Colon (tissue), 2 donors: Measurements from ENCODE around the gene GPBP1L1.

Source experiments
- FAIRE-seq: peaks from 2 replicates; lab custom pipeline; 2012; peaks lifted over from hg19 to GRCh38; lab: Jason Lieb, UNC
- donor health status: control.
- donor health status: control.

The GPBP1L1 gene

GRCh38 chr1:45589861-45590260, 96.5 kb downstream of the GPBP1L1 start:
- FAIRE-seq, result no peak

DNA sequence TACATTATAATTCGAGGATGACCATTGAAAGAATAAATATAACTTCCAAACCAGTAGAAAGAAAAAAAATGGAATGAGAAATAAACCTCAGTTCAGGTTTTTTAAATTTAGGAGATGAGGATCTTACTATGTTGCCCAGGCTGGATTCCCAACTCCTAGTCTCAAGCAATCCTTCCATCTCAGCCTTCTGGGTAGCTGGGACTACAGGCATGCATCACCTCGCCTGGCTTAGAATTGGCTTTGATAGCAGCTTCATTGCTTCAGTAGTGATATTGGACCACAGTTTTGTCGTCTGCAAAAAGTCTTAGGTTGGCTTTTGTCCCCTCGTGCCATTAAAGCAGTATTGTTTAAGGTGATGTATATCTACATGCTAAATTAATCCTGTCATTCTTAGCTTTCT, 99.6 kb downstream of the GPBP1L1 start:
- no peak for FAIRE-seq

DNA sequence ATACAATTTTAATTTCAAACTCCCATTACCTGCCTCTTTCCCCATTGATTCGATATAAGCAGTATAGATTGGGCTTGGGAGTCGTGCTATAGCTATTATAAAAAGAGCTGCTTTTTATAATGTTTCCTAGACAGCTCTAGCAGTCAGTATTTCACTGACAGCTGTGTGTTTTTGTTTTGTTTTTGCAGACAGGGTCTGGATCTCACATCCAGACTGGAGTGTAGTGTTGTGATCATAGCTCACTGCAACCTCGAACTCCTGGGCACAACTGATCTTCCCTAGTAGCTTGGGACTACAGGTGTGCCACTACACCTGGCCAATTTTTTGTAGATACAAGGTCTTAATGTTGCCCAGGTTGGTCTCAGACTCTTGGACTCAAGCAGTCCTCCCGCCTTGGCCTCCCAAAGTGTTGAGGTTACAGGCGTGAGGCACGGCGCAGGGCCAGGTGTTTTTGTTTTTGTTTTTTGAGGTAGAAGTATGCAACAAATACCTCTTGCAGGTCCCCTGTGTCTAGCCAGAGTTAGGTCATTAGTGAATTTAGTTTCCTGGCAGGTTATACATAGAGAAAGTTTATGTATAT, 100.7 kb downstream of the GPBP1L1 start:
- no peak for FAIRE-seq

GRCh38 chr1:45585110-45585426, 101.3 kb downstream of the GPBP1L1 start:
- FAIRE-seq, result no peak

- FAIRE-seq, result no peak
Observed at GRCh38 chr1:45584351-45585109, 101.8 kb downstream of the GPBP1L1 start.

DNA sequence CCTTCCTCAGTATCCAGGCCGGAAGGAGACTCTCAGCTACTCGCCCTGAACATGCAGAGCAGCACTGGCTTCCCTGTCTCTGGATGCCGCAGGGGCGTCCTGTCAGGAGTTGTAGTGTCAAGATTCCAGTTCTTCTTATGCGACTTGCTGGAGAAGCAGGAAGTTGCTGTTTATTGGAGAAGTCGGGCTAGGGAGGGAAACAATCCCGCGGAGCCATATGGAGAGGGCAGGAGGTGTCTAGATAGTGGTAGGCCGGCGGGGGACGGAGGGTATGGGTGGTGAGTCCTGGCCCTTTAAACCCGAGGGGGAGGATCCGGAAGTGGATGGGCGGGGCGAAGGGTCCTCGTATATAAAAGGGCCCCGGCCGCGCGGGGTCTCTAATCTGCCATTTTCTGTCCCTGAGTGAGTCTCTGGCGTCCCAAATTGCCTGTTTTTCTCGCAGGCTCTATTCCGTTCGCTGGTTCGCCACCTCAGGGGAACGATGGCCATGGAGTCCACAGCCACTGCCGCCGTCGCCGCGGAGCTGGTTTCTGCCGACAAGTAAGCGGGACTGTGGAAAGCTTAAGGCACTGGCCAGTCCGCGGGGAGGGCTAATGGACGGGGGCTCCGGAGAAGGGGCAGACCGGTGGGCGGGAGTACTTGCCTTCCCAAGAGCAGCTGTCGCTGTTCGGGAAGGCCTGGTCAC, 102.5 kb downstream of the GPBP1L1 start, which contains the start of gene NASP:
NASP (plus strand) TSS at position 376 of the 685 bp plus-strand sequence; CDS start at position 482, 106 bp downstream.
- no peak for FAIRE-seq

DNA sequence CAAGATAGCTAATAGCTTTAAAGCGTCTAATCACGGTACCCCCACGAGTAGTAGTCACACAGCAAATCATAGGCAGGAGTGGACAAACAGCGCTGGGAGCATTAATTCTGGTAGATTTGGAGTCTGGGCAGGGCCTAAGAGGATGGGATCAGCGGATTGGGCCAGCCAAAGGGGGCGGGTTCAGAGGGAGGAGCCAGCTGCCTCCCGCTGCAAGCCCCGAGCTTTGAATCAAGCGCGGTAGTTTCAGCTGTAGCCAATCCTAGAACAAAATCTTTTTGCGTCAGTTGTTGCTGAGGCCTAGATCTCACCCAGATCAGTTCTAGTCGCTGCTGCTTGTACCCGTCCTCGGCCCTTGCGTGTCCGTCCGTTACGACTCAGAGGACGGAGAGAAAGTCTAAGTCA, 103.1 kb downstream of the GPBP1L1 start:
- FAIRE-seq, result peak; percentile 78
